GM18517 (cell line): ENCODE results near the gene ABT1.

Source experiments
- ATAC-seq: cut with Tn5 transposase; IDR thresholded peaks from one replicate; pipeline ENCODE4 v1.9.1; 2021; ENCODE audit warnings: mild to moderate bottlenecking, moderate library complexity; ENCODE audit not compliant: unreplicated experiment

ABT1 gene

DNA sequence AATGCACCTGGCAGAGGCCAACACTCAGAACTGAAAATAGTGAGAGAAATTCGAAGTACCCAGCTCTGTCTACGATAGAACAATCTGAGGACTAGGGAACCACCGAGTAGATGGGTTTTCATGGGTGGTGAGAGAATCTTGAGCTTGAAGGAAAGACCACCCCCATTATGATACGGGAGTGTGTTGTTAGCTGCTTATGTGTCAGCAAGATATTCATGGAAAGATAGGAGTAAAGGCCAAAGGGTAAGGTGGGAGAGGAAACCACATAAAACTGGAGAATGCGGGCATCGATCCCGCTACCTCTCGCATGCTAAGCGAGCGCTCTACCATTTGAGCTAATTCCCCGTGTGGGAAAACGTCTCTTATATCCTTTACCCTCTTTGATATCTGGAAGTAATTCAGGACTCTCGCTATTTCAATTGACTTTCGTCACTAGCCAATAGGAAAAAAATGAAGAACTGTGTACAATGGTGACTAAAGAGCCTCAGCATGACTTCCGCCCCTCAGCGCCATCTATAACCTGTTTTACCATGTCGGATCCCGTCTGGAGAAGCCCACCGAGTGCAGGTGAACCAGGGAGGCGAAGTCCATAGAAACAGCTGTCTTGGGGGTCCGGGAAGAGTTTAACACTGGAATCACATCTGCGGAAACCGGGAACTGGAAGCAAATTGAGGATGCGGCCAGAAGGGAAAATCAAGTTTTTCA, 25.0 kb upstream of the ABT1 start:
- ATAC-seq, result no peak

DNA sequence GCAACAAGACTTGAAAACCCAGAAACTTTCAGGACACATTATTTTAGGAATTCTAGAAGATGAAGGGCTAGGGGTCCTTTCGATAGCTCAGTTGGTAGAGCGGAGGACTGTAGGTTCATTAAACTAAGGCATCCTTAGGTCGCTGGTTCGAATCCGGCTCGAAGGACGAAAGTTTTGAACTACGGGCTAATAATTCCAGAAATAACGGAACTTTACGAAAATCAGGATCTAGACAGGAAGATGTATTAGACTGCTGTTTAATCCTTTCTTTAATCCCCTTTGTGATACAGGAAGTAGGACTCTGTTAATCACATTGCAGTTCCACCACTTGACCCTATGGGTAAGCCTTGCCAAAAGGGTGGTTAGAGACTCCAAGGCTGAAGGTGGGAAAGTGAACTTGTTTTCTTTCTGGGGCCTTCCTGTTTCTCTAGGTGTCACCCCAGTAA, 21.2 kb upstream of the ABT1 start:
- ATAC-seq, result no peak

DNA sequence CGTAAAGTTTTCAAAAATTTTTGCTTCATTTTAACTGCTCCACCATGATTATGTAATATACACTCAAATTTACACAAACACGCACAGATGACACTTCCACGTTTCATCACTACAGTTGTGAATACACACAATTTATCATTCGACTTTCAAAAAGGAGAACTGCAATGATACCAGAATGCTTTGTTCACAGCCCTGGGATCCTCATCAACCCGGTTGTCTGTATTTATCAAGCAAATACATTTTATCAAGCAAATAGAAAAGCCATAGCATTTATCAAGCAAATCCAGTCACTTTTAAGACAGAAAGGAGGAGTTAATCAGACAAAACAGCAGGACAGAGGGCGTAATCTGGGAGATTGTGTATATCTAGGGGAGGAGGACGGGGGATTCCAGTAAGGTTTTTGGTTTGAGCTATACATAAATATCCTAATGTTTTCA, 20.3 kb upstream of the ABT1 start:
- ATAC-seq, result no peak

DNA sequence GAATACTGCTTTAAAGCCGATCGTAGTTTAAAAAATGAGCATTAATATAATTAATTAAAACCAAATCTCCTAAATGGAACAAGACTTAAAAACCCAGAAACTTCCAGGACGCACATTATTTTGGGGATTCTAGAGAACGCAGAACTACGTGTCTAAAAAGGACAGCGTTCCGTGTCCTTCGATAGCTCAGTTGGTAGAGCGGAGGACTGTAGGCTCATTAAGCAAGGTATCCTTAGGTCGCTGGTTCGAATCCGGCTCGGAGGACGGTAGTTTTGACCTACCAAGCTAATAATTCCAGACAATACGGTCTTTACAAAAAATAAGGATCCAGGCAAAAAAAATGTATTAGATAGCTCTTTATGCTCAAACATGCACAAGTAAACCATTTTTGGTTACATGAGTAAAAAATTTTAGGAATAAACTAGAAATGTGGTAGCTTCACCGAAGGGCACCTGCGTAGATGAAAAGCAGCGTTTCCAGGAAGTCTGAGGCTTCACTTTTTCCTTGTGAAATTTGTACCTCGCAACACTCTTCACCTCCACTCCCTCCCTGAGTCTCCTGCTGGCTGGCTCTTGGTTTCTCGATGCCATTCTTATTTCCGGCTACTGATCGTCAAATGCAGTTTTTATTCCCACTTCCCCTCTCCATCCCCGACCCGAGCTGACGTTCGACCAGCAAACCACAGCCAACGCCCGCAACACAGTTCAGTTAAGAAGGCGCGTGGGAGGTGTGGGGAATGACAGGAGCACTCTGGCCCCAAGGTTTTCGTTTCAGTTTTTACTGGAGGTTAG, 19.6 kb upstream of the ABT1 start:
- ATAC-seq, result no peak

DNA sequence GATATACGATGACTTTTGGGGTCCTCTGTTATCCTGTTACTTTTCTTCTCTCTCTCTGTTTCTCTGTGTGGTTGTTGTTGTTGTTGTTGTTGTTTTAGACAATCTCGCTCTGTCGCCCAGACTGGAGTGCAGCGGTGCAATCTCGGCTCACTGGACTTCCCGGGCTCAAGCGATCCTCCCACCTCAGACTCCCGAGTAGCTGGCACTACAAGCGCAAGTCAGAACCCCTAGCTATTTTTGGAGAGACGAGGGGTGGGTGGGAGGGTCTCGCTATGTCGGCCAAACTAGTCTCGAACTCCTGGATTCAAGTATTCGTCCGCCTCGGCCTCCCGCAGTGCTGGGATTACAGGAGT, 19.1 kb upstream of the ABT1 start:
- ATAC-seq, result no peak

DNA sequence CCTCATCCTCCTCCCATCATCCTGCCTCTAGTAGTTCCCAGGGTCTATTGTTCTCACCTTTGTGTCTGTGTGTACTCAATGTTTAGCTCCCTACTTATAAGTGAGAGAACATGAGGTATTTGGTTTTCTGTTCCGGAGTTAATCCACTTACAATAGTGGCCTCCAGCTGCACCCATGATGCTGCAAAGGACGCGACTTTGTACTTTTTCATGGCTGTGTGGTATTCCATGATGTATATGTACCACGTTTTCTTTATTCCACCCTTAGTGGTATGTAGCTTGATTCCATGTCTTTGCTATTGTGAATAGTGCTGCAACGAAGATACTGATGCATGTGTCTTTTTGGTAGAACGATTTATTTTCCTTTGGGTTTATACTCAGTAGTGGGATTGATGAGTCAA, 18.5 kb upstream of the ABT1 start:
- ATAC-seq, result no peak

DNA sequence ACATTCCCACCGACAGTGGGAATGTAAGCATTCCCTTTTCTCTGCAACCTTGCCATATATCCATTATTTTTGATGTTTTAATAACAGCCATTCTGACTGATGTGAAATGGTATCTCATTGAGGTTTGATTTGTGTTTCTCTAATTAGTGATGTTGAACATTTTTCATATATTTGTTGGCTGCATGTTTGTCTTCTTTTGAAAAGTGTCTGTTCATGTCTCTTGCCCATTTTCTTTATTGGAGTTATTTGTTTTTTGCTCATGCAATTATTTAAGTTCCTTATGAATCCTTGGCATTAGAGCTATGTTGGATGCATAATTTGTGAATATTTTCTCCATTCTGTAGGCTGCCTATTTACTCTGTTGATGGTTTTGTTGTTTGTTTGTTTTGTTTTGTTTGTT, 18.0 kb upstream of the ABT1 start:
- ATAC-seq, result no peak

DNA sequence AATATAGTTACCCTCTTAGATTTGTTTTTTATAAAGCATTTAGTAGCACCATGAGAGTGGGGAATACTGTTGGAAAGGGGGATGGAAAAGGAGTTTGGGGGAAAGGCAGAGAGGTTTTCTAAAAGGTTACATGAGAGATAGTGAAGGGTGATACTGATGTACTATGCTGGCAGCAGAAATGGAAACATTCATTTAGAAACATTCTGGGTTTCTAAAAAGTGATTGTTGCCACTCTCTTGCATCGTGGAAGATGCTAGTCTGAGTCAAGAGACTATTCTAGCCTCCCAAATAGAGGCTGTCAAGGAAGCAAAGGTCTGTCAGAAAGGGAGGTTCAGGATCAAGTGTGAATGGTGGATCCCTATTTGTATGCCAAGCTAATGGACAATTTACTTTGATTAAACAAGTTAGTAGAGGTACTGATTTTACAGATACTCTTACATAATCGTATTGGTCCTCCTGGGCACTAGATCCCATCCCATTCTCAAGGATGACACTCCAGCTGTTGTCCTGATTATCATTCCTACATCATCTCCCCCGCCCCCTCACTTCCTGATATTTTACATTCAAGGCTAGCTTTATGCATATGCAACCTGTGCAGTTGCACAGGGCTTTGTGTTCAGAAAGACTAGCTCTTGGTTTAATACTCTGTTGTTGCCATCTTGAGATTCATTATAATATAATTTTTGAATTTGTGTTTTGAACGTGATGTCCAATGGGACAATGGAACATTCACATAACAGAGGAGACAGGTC, 15.4 kb upstream of the ABT1 start:
- no peak for ATAC-seq

DNA sequence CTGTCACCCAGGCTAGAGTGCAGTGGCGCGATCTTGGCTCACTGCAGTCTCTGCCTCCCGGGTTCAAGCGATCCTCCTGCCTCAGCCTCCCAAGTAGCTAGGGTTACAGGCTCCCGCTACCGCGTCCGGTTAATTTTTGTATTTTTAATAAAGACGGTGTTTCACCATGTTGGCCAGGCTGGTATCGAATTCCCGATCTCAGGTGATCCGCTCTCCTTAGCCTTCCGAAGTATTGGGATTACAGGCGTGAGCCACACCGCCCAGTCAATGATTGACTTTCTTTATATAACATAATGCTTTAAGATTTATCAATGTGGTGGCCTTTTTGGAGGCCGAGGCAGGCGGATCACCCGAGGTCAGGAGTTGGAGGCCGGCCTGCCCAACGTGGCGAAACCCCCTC, 7.8 kb upstream of the ABT1 start:
- no peak for ATAC-seq

DNA sequence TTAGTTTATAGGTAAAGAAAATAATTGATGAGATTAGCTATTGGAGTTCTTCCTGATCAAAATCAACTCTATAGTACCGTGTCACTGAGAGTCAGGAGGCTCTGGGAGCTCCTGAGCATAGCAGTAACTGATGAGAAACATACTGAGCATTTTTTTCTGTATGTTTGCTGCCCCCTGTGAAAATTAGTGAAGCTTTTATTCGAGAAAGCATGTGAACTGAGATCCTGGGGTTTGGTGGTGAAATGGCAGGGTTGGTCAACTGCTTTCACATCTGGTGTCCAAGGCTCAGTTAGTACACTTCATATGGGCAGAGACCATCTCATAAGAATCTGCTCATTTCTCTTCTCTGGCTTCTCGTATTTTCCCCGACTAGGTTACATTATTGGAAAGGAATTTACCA, 4.1 kb upstream of the ABT1 start:
- ATAC-seq, result no peak

DNA sequence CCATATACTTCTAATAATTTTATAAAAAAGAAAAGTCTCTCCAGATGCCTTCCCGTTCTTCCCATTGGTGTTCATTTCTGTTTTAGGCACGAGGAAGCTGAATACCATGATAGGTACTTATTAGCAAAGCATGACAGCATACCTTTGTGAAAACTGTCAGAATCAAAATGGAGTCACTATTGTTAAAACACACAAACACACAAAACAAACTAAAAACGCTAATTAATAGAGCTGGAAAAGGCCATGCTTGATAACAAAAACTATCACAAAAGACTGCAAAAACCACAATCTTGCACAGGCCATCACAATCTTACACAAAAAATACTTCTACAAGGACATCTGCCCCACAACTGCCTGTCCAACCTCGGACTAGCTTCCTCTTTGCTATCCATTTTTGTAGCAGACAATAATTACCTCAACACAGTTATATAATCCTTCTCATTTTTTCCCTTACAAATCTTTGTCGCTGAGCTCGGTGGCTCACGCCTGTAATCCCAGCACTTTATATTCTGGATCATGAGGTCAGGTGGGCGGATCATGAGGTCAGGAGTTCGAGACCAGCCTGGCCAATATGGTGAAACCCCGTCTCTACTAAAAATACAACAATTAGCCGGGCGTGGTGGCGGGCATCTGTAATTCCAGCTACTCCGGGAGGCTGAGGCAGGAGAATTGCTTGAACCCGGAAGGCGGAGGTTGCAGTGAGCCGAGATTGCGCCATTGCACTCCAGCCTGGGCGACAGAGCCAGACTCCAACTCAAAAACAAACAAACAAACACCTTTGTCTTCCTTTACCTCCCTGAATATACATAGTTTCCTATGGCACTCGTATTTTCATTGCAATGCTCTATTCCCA, 3.2 kb upstream of the ABT1 start:
- no peak for ATAC-seq

DNA sequence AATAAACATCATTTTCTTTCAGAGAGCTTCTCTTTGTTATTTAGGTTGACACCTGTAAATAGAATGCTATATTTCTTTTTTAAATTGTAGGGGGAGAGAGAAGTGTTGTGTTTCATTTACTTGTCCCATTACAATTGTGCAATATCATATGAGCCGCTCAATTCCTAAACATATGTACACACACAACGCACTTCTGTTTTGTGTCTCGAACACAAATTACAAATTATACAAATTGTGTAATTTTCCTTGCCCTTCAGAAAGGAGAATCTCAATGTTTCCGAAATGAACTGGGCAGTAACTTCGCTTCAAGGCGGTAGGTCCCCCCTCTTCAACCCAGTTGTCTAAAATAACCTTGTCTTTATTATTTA, 2.6 kb upstream of the ABT1 start:
- no peak for ATAC-seq

DNA sequence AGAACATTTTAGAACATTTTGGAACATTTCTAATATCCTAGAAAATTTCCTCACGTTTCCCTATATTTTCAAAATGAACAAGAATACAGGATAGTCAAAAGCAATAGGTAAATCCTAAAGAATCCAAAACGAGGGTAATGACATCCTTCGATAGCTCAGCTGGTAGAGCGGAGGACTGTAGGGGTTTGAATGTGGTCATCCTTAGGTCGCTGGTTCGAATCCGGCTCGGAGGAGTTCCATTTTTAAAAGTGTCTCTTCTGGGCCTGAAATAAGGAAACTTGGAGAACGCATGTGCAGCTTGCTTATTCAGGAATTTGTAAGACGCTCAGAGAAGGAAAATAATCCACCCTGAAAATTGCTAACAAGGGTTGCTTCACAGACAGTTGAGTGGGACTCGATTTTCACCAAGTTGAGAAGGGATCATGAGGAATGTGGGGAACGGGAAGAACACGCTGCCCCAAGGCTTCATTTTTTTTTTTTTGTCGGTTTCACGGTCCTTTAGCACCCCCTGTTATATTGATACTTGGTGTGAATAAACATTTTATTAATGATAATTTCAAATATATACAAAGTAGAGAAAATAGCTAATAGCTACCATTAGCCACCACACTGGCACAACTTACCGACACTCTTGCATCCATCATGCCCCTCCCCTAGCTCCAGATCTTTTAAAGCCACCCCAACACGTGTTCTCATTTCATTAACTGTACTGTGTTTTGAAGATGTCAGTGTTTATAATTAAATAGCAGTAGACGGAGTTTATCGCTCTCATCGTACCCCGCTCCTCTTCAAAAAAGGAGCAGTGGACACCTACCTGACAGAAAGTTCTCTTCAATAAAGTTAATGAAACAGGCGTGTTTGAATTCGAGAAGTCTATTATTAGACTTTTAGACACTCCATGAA, 1.8 kb upstream of the ABT1 start:
- ATAC-seq, result no peak

DNA sequence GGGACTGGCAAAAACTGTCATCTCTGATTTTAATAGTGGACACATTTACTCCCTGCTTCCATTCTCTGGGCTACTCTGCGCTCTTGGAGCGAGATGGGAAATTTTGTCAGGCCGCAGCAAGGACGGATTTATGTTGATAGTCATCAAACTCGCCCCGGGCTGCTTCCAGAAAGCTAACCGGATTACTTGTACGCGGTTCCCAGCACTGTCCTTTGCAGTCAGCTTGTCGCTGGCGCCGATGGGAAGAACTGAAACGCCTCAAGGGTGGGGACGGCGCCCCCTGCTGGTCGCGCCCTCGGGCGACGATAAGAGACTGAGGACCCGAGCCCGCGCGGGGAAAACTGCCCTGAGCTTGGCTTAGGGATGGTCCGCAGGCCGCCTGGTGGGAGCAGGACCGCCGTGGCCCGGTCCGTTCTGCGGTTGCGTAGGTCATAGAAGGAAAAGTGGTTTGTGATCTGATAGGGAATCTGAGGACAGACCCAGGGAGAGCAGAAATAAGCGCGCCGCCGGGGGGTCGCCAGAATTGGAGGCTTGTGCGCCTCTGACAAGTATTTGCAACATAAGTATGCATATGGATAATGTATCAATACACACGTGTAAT, 984 bp upstream of the ABT1 start:
- peak; percentile 47 for ATAC-seq

DNA sequence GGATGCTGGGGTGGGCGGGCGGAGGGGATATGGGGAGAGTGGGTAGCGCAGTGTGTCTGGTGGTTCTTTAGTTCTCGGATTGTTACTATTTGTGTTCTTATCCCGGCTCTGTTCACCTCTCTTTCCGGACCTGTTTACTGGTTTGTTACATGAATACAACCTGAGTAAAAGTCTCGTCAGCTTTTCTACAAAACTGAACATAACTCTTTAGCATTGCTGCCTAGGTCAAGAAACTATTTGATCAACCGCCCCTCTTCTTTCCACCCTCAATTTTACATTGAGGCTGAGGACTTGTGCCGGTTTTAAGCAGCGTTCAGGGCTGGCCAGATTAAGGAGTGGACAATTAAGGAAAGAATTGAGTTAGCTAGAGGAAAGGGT, 625 bp downstream of the ABT1 start:
- no peak for ATAC-seq

DNA sequence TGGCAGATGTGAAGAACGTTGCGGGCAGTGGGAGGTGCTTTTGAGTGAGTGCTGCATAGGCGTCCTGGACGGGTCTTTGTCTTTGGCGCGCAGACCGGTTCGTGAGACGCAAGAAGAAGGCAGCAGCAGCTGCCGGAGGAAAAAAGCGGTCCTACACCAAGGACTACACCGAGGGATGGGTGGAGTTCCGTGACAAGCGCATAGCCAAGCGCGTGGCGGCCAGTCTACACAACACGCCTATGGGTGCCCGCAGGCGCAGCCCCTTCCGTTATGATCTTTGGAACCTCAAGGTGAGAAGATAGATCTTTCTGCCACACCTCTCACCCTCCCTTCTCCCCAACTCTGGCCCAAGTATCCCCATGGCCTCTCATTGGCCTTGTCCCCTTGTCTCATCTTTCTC, 1.1 kb downstream of the ABT1 start:
- no peak for ATAC-seq

DNA sequence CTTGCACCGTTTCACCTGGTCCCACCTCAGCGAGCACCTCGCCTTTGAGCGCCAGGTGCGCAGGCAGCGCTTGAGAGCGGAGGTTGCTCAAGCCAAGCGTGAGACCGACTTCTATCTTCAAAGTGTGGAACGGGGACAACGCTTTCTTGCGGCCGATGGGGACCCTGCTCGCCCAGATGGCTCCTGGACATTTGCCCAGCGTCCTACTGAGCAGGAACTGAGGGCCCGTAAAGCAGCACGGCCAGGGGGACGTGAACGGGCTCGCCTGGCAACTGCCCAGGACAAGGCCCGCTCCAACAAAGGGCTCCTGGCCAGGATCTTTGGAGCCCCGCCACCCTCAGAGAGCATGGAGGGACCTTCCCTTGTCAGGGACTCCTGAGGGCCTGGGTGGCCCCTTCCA, 1.5 kb downstream of the ABT1 start:
- ATAC-seq, result no peak

DNA sequence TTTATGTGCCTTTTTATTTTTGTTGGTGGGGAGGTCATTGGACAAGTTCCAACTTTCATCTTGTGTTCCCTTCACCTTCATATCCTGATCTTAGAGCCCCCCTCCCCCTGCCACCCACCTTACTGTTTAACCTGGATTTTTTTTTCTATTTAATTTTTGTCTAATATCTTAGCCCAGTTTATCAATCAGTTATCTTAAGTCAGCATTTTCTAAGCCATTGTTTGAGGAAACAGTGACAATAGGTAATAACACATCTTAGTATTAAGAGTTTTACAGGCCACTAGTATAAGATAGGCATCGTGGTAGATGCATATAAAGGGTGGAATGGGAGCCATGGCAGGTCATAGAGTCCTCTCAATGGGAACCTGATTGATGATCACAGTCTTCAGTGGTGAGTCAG, 2.4 kb downstream of the ABT1 start:
- ATAC-seq, result no peak

DNA sequence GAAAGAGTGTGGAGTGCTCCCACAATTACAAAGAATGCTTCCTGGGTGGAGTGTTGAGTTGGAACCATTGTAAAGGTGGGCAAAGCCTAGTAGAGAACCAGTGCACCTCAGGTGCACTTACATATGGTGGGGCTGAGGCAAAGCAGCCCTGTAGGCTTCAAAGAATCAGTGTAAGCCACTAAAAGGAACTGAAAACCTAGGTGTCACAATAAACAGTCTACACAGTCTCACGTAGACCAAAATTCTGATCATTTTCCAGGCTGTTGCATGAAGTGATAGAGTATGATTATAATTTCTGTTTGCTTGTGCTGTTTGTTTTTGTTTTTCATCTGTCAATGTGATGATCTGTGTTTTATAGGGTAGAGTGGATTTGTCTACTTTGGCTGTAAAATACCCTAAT, 2.8 kb downstream of the ABT1 start:
- ATAC-seq, result no peak

DNA sequence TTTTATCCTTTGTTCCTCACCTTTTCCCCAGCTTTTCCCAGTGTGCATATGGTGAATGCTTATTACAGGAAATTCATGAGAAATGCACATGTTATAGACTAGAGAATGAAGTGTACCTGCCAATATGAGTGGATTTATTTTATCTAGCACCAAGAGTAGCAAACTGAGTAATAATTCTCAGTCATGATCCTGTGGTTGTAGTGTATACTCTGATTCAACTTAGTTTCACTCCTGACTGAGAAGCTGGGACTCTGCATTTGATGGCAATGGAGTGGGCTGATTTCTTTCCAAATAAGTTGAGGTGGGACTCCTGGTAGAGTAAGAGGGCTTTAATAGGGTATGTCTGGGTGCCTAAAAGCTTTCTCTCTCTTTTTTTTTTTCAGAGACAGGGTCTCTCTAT, 4.0 kb downstream of the ABT1 start:
- no peak for ATAC-seq
